GM18867 (cell line): ENCODE results near the gene POLR1G.
"Not testable (repeated sequence)": the region's sequence is repeated elsewhere in the genome, so short reads cannot be mapped to it uniquely, and the experiment has no call there.

Experiments
- ATAC-seq: cut with Tn5 transposase; IDR thresholded peaks from one replicate; pipeline ENCODE4 v1.9.1; 2021; ENCODE audit warnings: mild to moderate bottlenecking, moderate library complexity; ENCODE audit not compliant: unreplicated experiment

The POLR1G gene

DNA sequence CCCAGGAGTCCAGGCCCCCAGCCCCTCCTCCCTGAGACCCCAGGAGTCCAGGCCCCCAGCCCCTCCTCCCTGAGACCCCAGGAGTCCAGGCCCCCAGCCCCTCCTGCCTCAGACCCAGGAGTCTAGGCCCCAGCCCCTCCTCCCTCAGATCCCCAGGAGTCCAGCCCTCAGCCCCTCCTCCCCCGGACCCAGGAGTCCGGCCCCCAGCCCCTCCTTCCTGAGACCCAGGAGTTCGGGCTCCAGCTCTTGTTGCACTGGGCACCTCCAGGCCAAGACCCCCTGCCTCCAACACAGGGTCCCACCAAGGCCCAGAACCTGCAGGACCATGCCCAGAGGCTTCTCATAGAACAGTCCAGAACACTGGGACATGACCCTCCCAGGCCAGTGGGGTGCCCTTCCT lies 13.5 kb downstream of the POLR1G start:
- no peak for ATAC-seq

DNA sequence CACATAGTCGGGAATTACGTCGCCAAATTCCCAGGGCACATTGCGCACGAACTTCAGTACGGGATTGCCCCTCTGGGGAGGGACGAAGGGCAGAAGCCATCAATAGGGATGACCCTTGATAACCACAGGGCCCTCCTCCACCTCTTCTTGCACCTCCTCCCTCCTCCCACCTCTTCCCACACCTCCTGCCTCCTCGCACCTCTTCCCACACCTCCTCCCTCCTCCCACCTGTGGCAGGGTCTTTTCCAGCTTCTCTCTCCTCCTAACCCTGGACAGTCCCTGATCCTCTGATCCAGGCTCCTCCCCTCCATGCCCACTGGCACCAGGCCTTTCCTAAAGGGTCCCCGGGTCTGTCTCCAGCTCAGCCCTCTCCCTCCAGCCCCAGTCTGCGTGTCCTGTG lies 13.9 kb downstream of the POLR1G start:
- no peak for ATAC-seq

DNA sequence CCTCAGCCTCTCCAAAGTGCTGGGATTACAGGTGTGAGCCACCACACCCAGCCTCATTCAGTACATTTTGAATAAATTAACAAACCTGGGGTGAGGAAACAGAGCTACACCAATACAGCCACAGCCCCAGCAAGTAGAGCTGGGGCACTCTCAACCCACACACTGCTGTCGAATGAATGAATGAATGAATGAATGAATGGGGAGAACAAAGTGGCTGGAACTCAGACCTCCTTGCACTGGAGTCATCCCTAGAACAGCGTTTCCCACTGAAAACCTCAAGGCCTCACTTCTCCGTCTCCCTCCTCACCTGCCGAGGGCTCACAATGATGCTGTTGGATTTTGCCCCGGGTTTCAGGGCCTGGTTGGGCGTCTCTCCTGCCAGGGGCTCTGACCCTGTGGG lies 14.4 kb downstream of the POLR1G start:
- no peak for ATAC-seq

DNA sequence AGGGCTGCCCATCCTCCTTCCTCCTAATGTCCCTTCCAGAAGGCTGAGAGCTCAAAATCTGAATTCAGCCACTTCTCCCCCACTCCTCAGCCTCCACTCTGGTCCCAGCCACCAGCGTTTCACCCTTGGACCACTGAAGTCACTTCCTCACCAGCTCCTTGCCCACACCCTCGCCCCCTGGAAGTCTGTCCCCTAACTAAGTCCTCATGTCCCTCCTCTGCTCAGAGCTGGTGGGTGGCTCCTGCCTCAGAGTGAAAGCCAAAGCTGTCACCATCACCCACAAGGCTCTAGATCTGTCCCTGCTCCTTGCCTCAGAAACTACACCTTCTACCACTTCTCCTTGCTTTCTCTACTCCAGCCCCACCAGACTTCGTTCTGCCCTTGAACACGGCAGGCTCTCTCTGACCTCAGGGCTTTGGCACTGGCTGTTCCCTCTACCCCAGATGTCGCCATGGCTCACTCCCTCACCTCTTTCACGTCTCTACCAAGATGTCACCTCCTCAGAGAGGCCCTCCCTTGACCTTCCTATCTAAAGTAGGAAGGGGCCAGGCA lies 15.6 kb downstream of the POLR1G start:
- no peak for ATAC-seq

DNA sequence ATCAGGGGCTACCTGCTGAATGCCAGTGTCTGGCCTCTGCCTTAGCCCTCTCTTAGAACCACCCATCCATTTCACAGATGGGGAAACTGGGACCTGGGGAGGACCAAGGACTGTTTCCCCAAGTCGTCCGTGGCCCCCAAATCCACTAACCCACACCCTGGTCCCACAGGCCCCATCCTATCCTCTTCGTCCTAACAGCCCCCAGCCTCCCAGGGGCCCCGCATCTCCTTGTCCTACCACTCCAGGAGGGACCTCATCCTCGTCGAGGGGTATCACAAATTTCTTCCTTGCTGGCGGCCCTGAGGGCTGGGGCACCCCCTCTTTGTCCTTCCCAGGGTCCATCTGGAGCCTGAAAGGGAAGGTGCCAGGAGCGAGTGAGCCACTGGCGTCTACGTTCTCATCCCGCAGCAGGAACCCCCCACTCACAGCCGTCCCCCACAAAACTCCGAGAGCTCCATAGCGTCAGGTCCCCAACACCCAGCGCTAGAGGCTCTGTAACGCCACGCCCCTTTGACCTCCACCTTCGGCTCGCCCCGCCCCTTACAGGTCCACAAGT lies 16.7 kb downstream of the POLR1G start:
- no peak for ATAC-seq

DNA sequence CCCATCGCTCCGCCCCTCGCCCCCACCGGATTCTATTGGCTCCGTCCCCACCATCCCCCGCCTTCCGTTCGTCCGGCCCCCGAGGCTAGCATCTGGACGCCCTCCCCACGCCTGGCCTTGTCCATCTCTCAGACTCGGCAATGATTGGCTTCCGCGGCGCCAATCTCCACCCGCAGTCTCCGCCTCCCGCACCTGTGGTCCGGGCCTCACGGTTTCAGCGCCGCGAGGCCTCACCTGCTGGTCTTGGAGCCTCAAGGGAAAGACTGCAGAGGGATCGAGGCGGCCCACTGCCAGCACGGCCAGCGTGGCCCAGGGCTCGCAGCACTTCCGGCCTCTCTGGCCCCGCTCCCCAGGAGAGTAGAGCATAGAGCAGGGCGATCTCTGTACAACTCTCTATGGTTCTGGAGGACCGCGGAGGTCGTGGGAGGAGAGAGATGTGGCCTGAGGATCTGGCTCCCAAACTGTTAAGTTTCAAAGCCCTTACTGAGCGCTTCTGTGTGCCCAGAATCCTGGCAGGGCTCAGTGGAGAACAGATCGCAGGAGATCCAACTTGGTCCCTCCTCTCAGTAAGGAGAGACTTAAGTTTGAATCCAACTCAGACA lies 17.2 kb downstream of the POLR1G start, which contains the start of gene ERCC1:
Gene ERCC1 (minus strand): TSS at position 329 of the 602 bp plus-strand sequence. CDS start 543 bp downstream, outside the sequence.
- peak; percentile 67 for ATAC-seq

DNA sequence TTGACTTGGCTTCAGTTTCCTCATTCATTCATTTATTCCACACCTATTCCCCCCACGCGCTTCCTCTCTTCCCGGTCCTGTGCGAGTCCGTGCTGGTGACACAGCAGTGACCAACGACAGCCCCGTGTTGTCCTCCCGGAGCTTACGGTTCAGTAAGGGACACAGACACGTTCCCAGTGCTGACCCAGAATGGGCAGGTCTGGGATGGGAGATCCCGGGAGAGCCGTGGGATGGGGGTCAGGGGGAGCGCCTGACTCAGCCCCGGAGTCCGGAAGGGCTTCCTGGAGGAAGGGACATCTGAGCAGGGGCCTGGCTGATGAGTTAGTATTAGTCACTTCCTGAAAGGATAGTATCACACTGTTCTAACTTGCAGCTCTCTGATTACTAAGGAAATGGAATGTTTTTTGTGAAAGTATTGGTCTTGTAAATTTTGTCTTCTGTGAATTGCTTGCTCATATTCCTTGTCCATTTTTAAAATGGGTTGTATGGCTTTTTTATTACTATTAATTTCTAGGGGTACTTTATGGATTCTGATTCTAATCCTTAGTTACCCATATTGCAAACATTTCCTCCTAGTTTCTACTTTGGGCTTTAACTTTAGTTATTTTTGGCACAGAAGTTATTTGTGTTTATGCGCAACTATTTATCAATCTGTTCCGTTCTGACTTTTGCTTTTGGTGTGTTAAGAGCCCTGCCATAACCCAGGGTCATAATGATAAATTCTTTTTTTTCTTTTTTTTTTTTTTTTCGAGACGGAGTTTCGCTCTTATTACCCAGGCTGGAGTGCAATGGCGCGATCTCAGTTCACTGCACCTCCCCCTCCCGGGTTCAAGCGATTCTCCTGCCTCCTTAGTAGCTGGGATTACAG lies 18.0 kb downstream of the POLR1G start:
- ATAC-seq: no peak

DNA sequence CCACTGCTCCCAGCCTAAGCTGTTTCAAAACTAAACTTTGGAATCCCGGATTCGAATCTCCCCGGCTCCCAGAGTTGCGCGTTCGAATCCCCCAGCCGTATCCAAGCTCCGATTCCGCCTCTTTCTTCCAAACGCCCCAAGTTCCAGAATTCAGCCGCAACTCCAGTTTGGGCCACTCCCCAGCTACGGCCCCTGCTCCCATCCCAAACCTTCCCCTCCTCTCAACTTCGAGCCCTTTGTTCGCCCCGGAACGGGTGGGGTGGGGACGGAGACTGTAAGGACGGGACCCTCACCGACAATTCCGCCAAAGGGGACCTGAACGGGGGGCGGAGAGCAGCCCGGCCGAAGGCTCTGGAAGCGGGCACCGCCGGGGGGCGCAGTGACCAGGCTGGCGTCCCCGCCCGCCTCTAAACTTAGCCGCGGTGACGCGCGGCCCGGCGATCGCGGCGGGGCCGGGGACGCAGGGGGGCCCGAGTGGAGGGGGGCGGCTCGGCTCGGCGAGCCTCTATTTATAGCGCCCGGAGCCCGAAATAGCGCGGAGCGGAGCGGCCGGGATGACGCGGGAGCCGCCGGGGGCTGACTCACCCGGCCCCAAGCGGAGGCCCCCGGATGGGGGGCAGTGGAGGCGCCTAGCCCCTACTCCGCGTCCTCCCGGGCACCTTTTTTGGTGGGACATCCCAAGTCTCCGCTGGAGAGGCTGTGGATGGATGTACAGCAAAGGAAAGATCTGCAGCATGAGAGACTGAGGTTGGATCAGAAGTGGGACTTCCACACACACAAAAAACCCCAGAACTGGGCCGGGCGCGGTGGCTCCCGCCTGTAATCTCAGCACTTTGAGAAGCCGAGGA lies 22.2 kb downstream of the POLR1G start:
- ATAC-seq: no peak

DNA sequence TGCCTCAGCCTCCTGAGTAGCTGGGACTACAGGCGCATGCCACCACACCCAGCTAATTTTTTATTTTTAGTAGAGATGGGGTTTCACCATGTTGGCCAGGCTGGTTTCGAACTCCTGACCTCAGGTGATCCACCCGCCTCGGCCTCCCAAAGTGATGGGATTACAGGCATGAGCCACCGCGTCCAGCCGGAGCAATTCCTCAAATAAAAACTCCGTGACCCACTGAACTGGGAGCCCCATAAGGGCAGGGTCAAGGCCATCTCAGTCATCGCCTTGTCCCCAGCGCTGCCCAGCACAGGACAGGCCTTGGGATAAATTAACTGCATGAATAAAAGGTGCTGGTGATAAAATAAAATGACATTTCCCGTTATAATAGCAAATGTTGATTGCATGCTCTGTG lies 23.5 kb downstream of the POLR1G start:
- not testable (repeated sequence) for ATAC-seq

DNA sequence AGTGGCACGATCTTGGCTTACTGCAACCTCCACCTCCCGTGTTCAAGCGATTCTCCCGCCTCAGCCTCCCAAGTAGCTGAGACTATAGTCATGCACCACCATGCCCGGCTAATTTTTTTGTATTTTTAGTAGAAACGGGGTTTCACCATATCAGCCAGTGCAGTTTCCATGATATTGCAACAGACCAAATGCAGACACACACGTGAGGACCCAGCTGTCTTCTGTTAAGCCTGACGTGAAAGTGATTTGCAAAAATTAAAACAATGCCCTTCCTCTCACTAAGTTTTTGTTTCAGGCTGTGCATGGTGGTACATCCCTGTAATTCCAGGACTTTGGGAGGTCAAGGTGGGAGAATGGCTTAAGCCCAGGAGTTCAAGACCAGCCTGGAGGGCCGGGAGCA lies 24.6 kb downstream of the POLR1G start:
- not testable (repeated sequence) for ATAC-seq

DNA sequence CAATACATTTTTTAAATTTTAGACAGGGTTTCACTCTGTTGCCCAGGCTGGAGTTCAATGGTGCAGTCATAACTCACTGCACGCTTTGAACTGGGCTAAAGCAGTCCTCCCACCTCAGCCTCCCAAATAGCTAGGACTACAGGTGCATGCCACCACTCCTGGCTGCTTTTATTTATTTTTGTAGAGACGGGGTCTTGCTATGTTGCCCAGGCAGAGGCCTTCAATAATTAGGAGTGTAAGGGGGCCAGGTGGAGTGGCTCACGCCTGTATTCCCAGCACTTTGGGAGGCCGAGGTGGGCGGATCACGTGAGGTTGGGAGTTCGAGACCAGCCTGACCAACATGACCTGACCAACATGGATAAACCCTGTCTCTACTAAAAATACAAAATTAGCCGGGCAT lies 26.1 kb downstream of the POLR1G start:
- not testable (repeated sequence) for ATAC-seq

DNA sequence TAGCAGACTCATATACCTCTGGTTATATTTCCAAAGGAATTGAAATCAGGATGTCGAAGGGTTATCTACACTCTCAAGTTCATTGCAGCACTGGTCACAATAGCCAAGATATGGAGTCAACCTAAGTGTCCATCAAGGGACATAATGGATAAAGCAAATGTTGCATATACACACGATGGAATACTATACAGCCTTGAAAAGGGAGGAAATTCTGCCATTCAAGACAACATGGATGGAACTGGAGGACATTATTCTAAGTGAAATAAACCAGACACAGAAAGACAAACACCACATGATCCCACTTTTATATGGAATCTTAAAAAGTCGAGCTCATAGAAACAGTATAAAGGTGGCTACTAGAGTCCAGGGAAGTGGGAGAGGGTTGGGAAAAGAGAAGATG lies 30.9 kb downstream of the POLR1G start:
- ATAC-seq: no peak

DNA sequence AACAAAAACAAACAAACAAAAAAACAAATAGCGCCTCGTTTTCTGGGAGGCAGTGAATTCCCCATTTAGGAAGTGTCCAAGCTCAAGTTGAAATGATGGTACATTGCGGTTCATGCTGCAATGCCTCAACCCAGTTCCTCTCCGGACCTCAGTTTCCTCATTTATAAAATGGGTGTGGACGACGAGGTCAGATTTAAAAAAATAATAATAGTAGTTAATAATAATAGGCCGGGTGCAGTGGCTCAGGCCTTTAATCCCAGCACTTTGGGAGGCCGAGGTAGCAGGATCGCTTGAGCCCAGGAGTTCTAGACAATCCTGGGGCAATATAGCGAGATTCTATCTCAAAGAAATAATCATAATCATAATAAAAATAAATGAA lies 32.7 kb downstream of the POLR1G start:
- ATAC-seq: no peak

DNA sequence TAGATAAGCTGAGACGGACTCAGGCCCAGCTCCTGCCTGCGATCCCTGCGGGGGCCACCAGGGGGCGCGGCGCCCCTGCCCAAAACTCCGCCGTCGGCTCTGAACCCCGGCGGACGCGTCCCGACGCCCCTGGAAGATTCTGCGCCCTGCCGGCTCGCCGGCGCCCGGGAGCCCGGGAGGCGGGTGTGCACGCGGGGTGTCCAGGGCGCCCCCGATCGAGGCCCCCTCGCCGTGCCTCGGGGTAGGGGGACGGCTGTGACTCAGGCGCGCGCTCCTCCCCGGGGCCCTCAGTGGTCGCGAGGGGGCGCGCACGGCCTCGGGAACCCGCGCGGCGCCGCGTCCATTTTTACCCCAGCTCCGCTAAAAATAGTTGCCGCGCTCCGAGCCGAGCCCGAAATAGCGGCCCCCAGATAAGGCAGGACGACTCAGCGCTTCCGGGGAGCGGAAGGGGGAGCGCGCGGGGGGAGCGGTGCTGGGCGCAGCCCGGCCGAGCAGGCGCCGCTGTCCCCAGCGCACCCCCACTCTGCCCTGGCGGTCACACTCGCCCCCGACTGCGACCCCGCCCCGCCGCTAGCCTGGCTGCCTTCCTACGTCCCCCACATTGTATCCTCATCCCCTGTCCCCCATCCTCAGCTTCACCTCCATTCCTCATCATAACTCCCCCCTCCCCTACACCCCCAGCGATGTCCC lies 33.3 kb downstream of the POLR1G start:
- ATAC-seq: peak; percentile 62

DNA sequence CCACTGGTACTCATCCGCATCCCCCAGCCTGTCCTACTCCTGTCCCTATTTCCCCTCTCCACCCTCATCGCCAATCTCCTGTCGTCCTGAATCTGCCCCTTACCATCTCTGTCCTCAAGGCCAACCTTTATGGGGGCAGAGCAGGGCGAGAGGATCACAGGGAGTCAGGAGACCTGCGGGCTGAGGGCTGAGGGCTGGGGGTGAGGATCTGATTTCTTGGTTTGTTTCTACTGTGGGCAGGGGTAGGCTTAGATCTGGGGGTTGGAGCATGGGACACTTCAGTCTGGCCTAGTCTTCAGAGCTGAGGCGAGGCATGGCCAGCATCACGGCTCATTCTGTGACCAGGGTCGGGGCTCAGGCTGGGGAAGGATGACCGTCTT lies 33.8 kb downstream of the POLR1G start:
- no peak for ATAC-seq

DNA sequence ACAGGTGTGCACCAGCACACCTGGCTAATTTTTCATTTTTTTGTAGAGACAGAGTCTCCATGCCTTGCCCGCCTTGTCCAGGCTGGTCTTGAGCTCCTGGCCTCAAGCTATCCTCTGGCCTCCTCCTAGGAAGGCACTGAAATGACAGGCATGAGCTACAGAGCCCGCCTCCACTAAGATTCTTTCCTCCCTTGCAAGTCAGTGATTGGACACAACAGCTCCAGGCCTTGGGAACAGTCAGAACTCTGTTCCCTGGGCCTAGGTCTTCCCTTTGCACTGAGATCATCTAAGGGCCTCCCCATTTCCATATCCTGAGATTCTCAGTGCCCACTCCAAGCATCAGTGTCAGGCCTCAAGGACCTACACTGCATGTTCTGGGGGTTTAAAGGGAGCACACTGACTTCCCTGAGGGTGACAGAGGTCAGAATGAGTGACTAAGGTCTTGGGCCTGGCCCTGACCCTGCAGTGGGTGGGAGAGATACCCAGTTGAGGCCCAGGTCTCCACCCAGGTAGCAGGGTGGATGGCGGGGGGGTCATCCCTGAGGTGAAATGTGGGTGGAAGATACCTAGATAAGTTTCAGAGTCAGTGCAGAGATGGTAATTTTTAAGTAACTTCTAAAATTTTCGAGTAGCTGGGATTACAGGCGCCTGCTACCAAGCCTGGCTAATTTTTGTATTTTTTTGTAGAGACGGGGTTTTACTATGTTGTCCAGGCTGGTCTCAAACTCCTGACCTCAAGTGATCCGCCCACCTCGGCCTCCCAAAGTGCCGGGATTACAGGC lies 34.6 kb downstream of the POLR1G start:
- no peak for ATAC-seq

DNA sequence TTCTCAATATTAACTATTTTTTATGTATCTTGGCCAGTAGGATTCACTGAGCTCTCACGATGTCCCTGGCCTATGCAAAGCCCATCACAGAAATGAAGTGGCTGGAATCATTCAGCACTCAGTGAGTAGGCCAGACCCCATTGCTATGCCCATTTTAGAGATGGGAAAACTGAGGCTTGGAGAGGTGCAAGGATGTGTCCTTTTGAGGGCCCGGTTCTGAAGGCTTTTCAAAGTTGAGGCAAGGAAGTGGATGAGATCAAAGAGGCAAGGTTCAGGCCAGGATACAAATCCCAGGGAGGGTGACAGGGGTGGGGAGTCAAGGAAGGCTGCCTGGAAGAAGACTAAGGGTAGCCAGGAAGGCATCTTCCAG lies 35.9 kb downstream of the POLR1G start:
- ATAC-seq: no peak

DNA sequence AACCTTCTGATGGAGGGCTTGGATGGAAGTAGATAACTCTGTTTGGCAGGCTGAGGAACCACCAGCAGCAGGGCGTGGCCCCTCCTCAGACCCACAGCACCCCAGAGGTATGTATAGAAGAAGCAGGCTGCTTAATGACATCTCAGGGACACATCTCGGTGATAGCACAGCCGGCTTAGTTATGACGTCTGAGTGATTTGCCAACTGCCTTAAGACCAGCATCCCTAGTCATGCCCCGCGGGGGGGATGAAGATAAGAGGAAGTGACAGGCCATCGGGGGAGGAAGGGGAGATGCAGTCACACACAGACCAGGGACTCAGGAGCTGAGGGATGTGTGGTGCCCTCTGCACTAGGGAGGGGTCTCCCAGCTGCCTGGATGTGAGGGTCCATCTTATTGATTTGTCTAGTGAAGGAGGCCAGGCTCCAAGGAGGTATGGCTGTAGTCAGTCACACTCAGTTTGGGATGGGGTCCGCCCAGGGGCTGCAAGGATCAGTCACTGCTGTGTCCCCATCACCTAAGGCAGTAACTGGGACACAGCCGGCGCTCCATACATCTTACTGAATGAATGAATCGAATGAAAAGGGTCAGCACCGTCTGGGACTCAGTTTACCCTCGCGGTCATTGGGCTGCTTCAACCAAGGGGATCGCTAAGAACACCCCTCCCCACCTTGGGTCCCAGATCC lies 36.5 kb downstream of the POLR1G start:
- no peak for ATAC-seq
